GM12873 (cell line): ENCODE results near the gene STKLD1.

Source experiments
- CTCF ChIP-seq: IDR thresholded peaks from 2 replicates; pipeline ENCODE4 v1.5.1; 2012; ENCODE audit warnings: low read depth, mild to moderate bottlenecking, moderate library complexity, low read length, control low read depth; ENCODE audit not compliant: insufficient read depth; ENCODE audit errors: missing control alignments

The STKLD1 gene

GRCh38 chr9:133415170-133415569 lies 39.0 kb downstream of the STKLD1 start:
- TF ChIP-seq CTCF, result no peak

GRCh38 chr9:133417541-133418461 lies 41.6 kb downstream of the STKLD1 start, which contains the start of gene REXO4:
Gene REXO4, minus strand, starts transcription at chr9:133418010. Its CDS starts 166 bp downstream, at chr9:133417844.
- TF ChIP-seq CTCF, result no peak

GRCh38 chr9:133419005-133419404 lies 42.8 kb downstream of the STKLD1 start:
- TF ChIP-seq CTCF, result no peak

- no peak for TF ChIP-seq CTCF
Observed at GRCh38 chr9:133420392-133420827, 44.2 kb downstream of the STKLD1 start.

GRCh38 chr9:133421615-133422542 lies 45.7 kb downstream of the STKLD1 start, which contains the start of gene ADAMTS13:
Gene ADAMTS13, plus strand, starts transcription at chr9:133422367. Its CDS starts 77 bp downstream, at chr9:133422444.
- peak; percentile 56 for TF ChIP-seq CTCF

GRCh38 chr9:133423216-133423615 lies 47.0 kb downstream of the STKLD1 start:
- TF ChIP-seq CTCF, result no peak
